BE2C (cell line): ENCODE data around the gene CR2.
A peak's percentile ranks its signal among the peaks of the same experiment; 100 is the strongest.
"Not testable (repeated sequence)": the region's sequence is repeated elsewhere in the genome, so short reads cannot be mapped to it uniquely, and the experiment has no call there.

ENCODE experiments used
- DNase-seq: peaks from one replicate; pipeline ENCODE4 v3.0.0-alpha.2; 2020
- H3K27me3 ChIP-seq: fragments of 250-450 bp; sonication (Bioruptor Pico); 2 replicates; pipeline ENCODE4 v1.5.1; 2020; ENCODE audit warnings: mild to moderate bottlenecking
- H3K36me3 ChIP-seq: fragments of 250-450 bp; sonication (Bioruptor Pico); 2 replicates; pipeline ENCODE4 v1.5.1; 2020; ENCODE audit warnings: mild to moderate bottlenecking
- H3K4me1 ChIP-seq: fragments of 250-450 bp; sonication (Bioruptor Pico); 2 replicates; pipeline ENCODE4 v1.5.1; 2020
- H3K4me3 ChIP-seq: 2 replicates; pipeline ENCODE4 v1.5.1; 2011; ENCODE audit warnings: low read depth, low read length
- H3K9me3 ChIP-seq: fragments of 250-450 bp; sonication (Bioruptor Pico); 2 replicates; pipeline ENCODE4 v1.5.1; 2020
- CTCF ChIP-seq: IDR thresholded peaks from 2 replicates; pipeline ENCODE4 v1.5.1; 2012; ENCODE audit warnings: mild to moderate bottlenecking, low read depth, low read length

Gene CR2

DNA sequence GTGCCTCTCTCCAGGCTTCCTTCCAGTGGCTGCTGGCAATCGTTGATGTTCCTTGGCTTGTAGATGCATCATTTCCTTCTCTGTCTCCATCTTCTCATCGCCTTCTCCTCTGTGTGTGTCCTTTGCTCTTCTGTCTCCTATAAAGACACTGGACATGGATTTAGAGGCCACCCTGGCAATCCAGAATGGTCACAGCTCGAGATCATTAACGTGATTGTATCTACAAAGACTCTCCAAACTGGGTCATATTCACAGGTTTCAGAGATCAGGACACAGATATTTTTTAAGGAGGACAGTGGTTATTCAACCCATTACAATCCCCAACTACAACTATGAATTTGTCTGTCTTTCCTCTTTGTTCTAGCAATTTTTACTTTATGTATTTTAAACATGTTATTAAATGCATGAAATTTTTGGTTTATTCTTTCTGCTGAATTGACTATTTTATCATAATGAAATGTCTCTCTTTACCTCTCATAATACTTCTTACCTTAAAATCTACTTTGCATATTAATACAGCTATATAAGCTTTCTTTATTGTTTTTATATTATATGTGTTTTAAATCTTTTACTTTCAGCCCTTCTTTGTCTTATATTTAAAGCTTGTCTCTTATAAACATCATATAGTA is 64.6 kb downstream of the CR2 start:
- Histone ChIP-seq H3K4me3 (no peak overlapping the region), H3K36me3 (no peaks in the 10 kb centered on the region), H3K9me3 (no peaks in the 10 kb centered on the region), H3K4me1 (no peaks in the 10 kb centered on the region), H3K27me3 (no peaks in the 10 kb centered on the region; the same call in 1 of the 2 replicates)
- DNase-seq = no peak
- no peak for TF ChIP-seq CTCF

GRCh38 chr1:207519505-207520399 is 65.6 kb downstream of the CR2 start:
- H3K4me3 ChIP-seq = peak overlapping the region; percentile 56
- no peaks in the 10 kb centered on the region for H3K4me1 ChIP-seq
- no peak for TF ChIP-seq CTCF
- DNase-seq = peak; percentile 45
- H3K9me3 ChIP-seq = no peaks in the 10 kb centered on the region
- no peaks in the 10 kb centered on the region for H3K36me3 ChIP-seq
- no peaks in the 10 kb centered on the region; the same call in 1 of the 2 replicates for H3K27me3 ChIP-seq

GRCh38 chr1:207520400-207521345 is 66.5 kb downstream of the CR2 start:
- not testable (repeated sequence) for H3K9me3 ChIP-seq, DNase-seq, H3K27me3 ChIP-seq, H3K4me1 ChIP-seq, H3K36me3 ChIP-seq
- peak overlapping the region; percentile 56 for H3K4me3 ChIP-seq

- not testable (repeated sequence) for H3K9me3 ChIP-seq, H3K27me3 ChIP-seq, H3K4me1 ChIP-seq, H3K4me3 ChIP-seq, DNase-seq, H3K36me3 ChIP-seq
Measured at GRCh38 chr1:207525239-207525638, 71.1 kb downstream of the CR2 start.

DNA sequence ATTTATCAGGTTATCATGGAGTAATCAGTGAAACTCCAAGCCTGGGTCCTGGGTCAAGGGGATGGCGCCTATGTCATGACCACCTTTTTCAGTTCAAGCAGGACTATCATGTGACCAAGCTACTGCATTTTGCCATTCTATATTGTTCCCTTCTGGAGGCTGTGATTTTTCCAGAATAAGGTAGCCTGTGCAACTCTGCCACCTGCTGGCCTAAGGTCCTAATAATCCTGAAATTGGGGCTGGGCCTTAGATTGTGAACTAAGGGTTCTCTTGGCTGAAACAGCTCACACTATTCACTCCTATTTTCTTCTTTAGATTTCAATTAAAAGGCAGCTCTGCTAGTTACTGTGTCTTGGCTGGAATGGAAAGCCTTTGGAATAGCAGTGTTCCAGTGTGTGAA is 74.3 kb downstream of the CR2 start:
- DNase-seq, H3K27me3 ChIP-seq: not testable (repeated sequence)

GRCh38 chr1:207536263-207536662 is 82.1 kb downstream of the CR2 start:
- DNase-seq = not testable (repeated sequence)

More for the DNA sequence above, 74.3 kb downstream of the CR2 start:
- H3K36me3 ChIP-seq, H3K4me1 ChIP-seq, H3K4me3 ChIP-seq, H3K9me3 ChIP-seq: not testable (repeated sequence)

More at GRCh38 chr1:207536263-207536662, 82.1 kb downstream of the CR2 start:
- H3K36me3 ChIP-seq, H3K4me3 ChIP-seq, H3K27me3 ChIP-seq, H3K4me1 ChIP-seq, H3K9me3 ChIP-seq: not testable (repeated sequence)
